Upper lobe of left lung (tissue), 4 donors: ENCODE results near the gene GID8.

ENCODE experiments used
- CTCF ChIP-seq, 6 experiments: fragments of 450-650 bp in 4 of 6; fragments of 200-600 bp in 2 of 6; sonication (generic) in 2 of 6; IDR thresholded peaks; one replicate each; pipeline ENCODE4 v1.5.1; 2016 to 2019; ENCODE audit warnings: antibody characterized with exemption in 6 of 6
- POLR2AphosphoS5 ChIP-seq, 2 donors: sonication (generic); formaldehyde crosslinking; IDR thresholded peaks; one replicate each; pipeline ENCODE4 v1.5.1; 2017; ENCODE audit warnings: antibody characterized with exemption in 2 of 2

GRCh38 chr20:62923669-62924441 is 14.1 kb upstream of the GID8 start:
- no peak for TF ChIP-seq CTCF (IDR thresholded peaks at IDR 0.05)
- TF ChIP-seq POLR2AphosphoS5 (IDR thresholded peaks at IDR 0.05) = no peak
